Gastrocnemius medialis (tissue), 4 donors: ENCODE results near the gene ITGA11. TPM values are rescaled to one million over a fixed set of nuclear protein-coding genes. Genes with fewer than 3 reads are reported as not detected.

Experiments used
- ATAC-seq, 2 donors: fragments of 150-250 bp; one replicate each; pipeline ENCODE4 v1.9.1; 2016
- DNase-seq, 2 donors: peaks; one replicate each; pipeline ENCODE4 v3.0.0-alpha.2; 2019
- H3K27ac ChIP-seq, 4 donors: fragments of 200-600 bp; sonication (generic); 1 replicate in 1 of 4; 2 replicates in 3 of 4; pipeline ENCODE4 v1.5.1; 2016 to 2018; ENCODE audit warnings: mild to moderate bottlenecking in 2 of 4, moderate library complexity in 1 of 4
- H3K27me3 ChIP-seq, 3 donors: fragments of 200-600 bp; sonication (generic) in 2 of 3; 1 replicate in 1 of 3; 2 replicates in 2 of 3; pipeline versions ENCODE4 v1.5.1 to v1.6.0; 2016 to 2019; ENCODE audit warnings: mild to moderate bottlenecking in 1 of 3, moderate library complexity in 1 of 3
- H3K36me3 ChIP-seq, 2 donors: fragments of 200-600 bp; sonication (generic) in 1 of 2; one replicate each; pipeline ENCODE4 v1.5.1; 2017 to 2018
- H3K4me1 ChIP-seq, 2 donors: fragments of 200-600 bp; sonication (generic) in 1 of 2; one replicate each; pipeline ENCODE4 v1.5.1; 2016 to 2017; ENCODE audit warnings: mild to moderate bottlenecking in 2 of 2
- H3K4me3 ChIP-seq, 4 donors: fragments of 200-600 bp; sonication (generic) in 3 of 4; 1 replicate in 1 of 4; 2 replicates in 3 of 4; pipeline ENCODE4 v1.5.1; 2016 to 2019; ENCODE audit warnings: mild to moderate bottlenecking in 2 of 4
- H3K9me3 ChIP-seq, 3 donors: fragments of 200-600 bp; sonication (generic) in 2 of 3; 1 replicate in 1 of 3; 2 replicates in 2 of 3; pipeline ENCODE4 v1.5.1; 2016 to 2019
- CTCF ChIP-seq, 5 experiments: fragments of 450-650 bp in 3 of 5; fragments of 200-600 bp in 2 of 5; sonication (generic) in 2 of 5; IDR thresholded peaks in 4 of 5; conservative IDR thresholded peaks in 1 of 5; 1 replicate in 4 of 5; 2 replicates in 1 of 5; pipeline ENCODE4 v1.5.1; 2016 to 2019; ENCODE audit warnings: antibody characterized with exemption in 5 of 5, mild to moderate bottlenecking in 3 of 5, moderate library complexity in 3 of 5
- POLR2A ChIP-seq, 2 donors: fragments of 450-650 bp; IDR thresholded peaks; one replicate each; pipeline ENCODE4 v1.6.1; 2017; ENCODE audit warnings: antibody characterized with exemption in 2 of 2, mild to moderate bottlenecking in 2 of 2, moderate library complexity in 2 of 2
- in situ Hi-C, 4 donors: fragments of 200-750 bp; cut with MboI; loops; one replicate each; pipeline versions ENCODE4 v1.15.0 to v1.8.0; 2017; ENCODE audit warnings: low sequenced_read_pairs in 4 of 4
- intact Hi-C: fragments of 100-400 bp; cut with DNase I; formaldehyde crosslinking; loops from one replicate; pipeline ENCODE4 v1.15.1; 2023; ENCODE audit warnings: low total_unique reads
- total RNA-seq, 4 donors: library from RNA; depleted of rRNA; stranded (reverse); fragments of >200 nt; gene quantifications; one replicate each; pipeline versions ENCODE4 v1.1.0 to v1.2.3, GENCODE V29; 2016

Gene ITGA11
- total RNA-seq, 4 donors from 2014 or later, result 1.5 to 12.0 (median 2.5) TPM

GRCh38 chr15:68284616-68285258 is 147.2 kb downstream of the ITGA11 start:
- DNase-seq (no peak), ATAC-seq (no peak)
- Histone ChIP-seq H3K27ac (peak overlapping the region; percentile 97 to 100 (median 99)), H3K4me1 (peaks cover 66 to 92% of the 10 kb centered on the region in 2 donors), H3K36me3 (peaks cover 0 to 18% of the 10 kb centered on the region in 2 donors), H3K9me3 (no peaks in the 10 kb centered on the region), H3K27me3 (no peaks in the 10 kb centered on the region), H3K4me3 (peak overlapping the region in 3 of 4 donors; percentile 6 to 77 (median 17))
- TF ChIP-seq CTCF (IDR thresholded peaks at IDR 0.05 in 4 of 5, conservative IDR thresholded peaks at IDR 0.05 in 1 of 5), result no peak
- peak in 1 of 2 donors; percentile 10 for TF ChIP-seq POLR2A (IDR thresholded peaks at IDR 0.05)
- intact Hi-C loops, result no loop called here
- in situ Hi-C loops, result no loop called here

- Histone ChIP-seq H3K9me3 (no peaks in the 10 kb centered on the region), H3K27ac (peak overlapping the region; percentile 97 to 100 (median 99)), H3K4me1 (peaks cover 55 to 85% of the 10 kb centered on the region in 2 donors), H3K27me3 (no peaks in the 10 kb centered on the region), H3K4me3 (peak overlapping the region in 1 of 4 donors; percentile 77), H3K36me3 (peaks cover 0 to 18% of the 10 kb centered on the region in 2 donors)
- ATAC-seq (no peak), DNase-seq (no peak)
- TF ChIP-seq POLR2A (IDR thresholded peaks at IDR 0.05) (no peak), CTCF (IDR thresholded peaks at IDR 0.05 in 4 of 5, conservative IDR thresholded peaks at IDR 0.05 in 1 of 5) (no peak)
- in situ Hi-C loops, result no loop called here
- intact Hi-C loops, result no loop called here
Measured at GRCh38 chr15:68283401-68283800, 148.6 kb downstream of the ITGA11 start.

- Histone ChIP-seq H3K4me1 (peaks cover 42 to 72% of the 10 kb centered on the region in 2 donors), H3K27ac (peak overlapping the region; percentile 97 to 100 (median 99)), H3K27me3 (no peaks in the 10 kb centered on the region), H3K9me3 (no peaks in the 10 kb centered on the region), H3K36me3 (peaks cover 0 to 18% of the 10 kb centered on the region in 2 donors), H3K4me3 (peak overlapping the region; percentile 73 to 97 (median 81))
- no peak for DNase-seq
- intact Hi-C loops (no loop called here), in situ Hi-C loops (no loop called here)
- no peak for ATAC-seq
- TF ChIP-seq POLR2A (IDR thresholded peaks at IDR 0.05) (no peak), CTCF (IDR thresholded peaks at IDR 0.05 in 4 of 5, conservative IDR thresholded peaks at IDR 0.05 in 1 of 5) (no peak)
Measured at GRCh38 chr15:68281008-68281407, 151.0 kb downstream of the ITGA11 start.

- Histone ChIP-seq H3K36me3 (peaks cover 0 to 17% of the 10 kb centered on the region in 2 donors), H3K27ac (peak overlapping the region; percentile 97 to 100 (median 99)), H3K4me3 (peak overlapping the region; percentile 73 to 97 (median 81)), H3K4me1 (peaks cover 42 to 69% of the 10 kb centered on the region in 2 donors), H3K27me3 (no peaks in the 10 kb centered on the region), H3K9me3 (no peaks in the 10 kb centered on the region)
- intact Hi-C loops, result loop anchor here (10.0 kb wide), 4 partner anchors 535 to 1205 kb away; partner anchors contain the start of gene RPLP1
- peak in 1 of 2 donors; percentile 25 for ATAC-seq
- peak in 1 of 2 donors; percentile 61 for DNase-seq
- TF ChIP-seq POLR2A (IDR thresholded peaks at IDR 0.05), result peak; percentile 65 to 68
- no peak for TF ChIP-seq CTCF (IDR thresholded peaks at IDR 0.05 in 4 of 5, conservative IDR thresholded peaks at IDR 0.05 in 1 of 5)
- in situ Hi-C loops, result no loop called here
Measured at GRCh38 chr15:68279779-68280753, 151.9 kb downstream of the ITGA11 start.
